ENCODE measurements around the gene RTP4.

DNA sequence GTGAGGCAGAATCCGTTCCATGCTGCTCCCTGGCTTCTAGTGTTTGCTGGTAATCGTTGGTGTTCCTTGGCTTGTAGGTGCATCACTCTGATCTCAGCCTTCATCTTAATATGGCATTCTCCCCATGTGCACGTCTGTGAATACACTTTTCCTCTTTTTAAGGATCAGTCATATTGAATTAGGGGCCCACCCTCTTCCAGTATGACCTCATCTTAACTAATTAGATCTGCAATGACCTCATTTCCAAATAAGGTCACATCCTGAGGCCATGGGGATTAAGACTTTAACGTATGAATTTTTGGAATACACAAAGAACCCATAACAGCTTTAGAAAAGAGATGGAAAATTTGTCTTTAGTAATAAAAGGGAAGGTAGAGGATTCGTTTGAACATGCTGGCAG, 42.6 kb upstream of the RTP4 start:
- TF ChIP-seq EZH2phosphoT487 (IDR thresholded peaks at IDR 0.05; ENCODE audit: low read depth, severe bottlenecking, unreplicated experiment) (no peak), EZH2 (IDR thresholded peaks at IDR 0.05; ENCODE audit: borderline replicate concordance) (no peak)
- TF ChIP-seq, protein P1, sequence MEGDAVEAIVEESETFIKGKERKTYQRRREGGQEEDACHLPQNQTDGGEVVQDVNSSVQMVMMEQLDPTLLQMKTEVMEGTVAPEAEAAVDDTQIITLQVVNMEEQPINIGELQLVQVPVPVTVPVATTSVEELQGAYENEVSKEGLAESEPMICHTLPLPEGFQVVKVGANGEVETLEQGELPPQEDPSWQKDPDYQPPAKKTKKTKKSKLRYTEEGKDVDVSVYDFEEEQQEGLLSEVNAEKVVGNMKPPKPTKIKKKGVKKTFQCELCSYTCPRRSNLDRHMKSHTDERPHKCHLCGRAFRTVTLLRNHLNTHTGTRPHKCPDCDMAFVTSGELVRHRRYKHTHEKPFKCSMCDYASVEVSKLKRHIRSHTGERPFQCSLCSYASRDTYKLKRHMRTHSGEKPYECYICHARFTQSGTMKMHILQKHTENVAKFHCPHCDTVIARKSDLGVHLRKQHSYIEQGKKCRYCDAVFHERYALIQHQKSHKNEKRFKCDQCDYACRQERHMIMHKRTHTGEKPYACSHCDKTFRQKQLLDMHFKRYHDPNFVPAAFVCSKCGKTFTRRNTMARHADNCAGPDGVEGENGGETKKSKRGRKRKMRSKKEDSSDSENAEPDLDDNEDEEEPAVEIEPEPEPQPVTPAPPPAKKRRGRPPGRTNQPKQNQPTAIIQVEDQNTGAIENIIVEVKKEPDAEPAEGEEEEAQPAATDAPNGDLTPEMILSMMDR (IDR thresholded peaks at IDR 0.05; ENCODE audit: poor library complexity), result no peak
